ENCODE data around the gene MACC1. TPM values are rescaled to one million over a fixed set of nuclear protein-coding genes. Genes with fewer than 3 reads are reported as not detected.

MACC1 gene
- total and polyA plus RNA-seq, 2 experiments from 2014 or later: 3.4 to 13.4 TPM

GRCh38 chr7:20229081-20229480 is 11.9 kb upstream of the MACC1 start:
- Mint-ChIP-seq H3K27me3 (ENCODE audit: insufficient read depth, low read depth, poor library complexity) (no peaks in the 10 kb centered on the region), H3K4me1 (no peaks in the 10 kb centered on the region), H3K9me3 (no peaks in the 10 kb centered on the region), H3K27ac (no peak overlapping the region), H3K4me3 (no peak overlapping the region), H3K36me3 (ENCODE audit: low read depth) (no peaks in the 10 kb centered on the region)
- TF ChIP-seq EZH2phosphoT487 (IDR thresholded peaks at IDR 0.05; ENCODE audit: unreplicated experiment): no peak
- TF ChIP-seq ZNF331 (CRISPR knock-in tag; IDR thresholded peaks at IDR 0.05; ENCODE audit: low read depth): no peak
- no peak for TF ChIP-seq REST (IDR thresholded peaks at IDR 0.05; ENCODE audit: unreplicated experiment)
- TF ChIP-seq ZNF114 (CRISPR knock-in tag; IDR thresholded peaks at IDR 0.05): no peak
- TF ChIP-seq JUNB (IDR thresholded peaks at IDR 0.05; ENCODE audit: unreplicated experiment): no peak
- TF ChIP-seq ETS1 (IDR thresholded peaks at IDR 0.05): no peak
- no peak for TF ChIP-seq POLR2AphosphoS5 (IDR thresholded peaks at IDR 0.05; ENCODE audit: low read depth)
- no peak for TF ChIP-seq STAT1 (IDR thresholded peaks at IDR 0.05; ENCODE audit: unreplicated experiment)
- no peak for TF ChIP-seq ZNF462 (CRISPR knock-in tag; IDR thresholded peaks at IDR 0.05)
- TF ChIP-seq NANOG (IDR thresholded peaks at IDR 0.05; ENCODE audit: borderline replicate concordance): no peak
- no peak for TF ChIP-seq CTCF (conservative IDR thresholded peaks at IDR 0.05; ENCODE audit: low read depth in 2 of 2)
- TF ChIP-seq EZH2 (IDR thresholded peaks at IDR 0.05; ENCODE audit: low read depth, unreplicated experiment): no peak
- no peak for TF ChIP-seq CREB1 (CRISPR knock-in tag; IDR thresholded peaks at IDR 0.05; ENCODE audit: low read depth)
- Histone ChIP-seq H4K20me1 (replicated peaks; ENCODE audit: insufficient read depth) (no peaks in the 10 kb centered on the region), H3K27ac (ENCODE audit: low read depth) (no peak overlapping the region), H3K36me3 (ENCODE audit: insufficient read depth) (no peaks in the 10 kb centered on the region), H3F3A (replicated peaks; ENCODE audit: low read depth) (no peaks in the 10 kb centered on the region), H3K79me2 (replicated peaks; ENCODE audit: insufficient read depth) (no peaks in the 10 kb centered on the region), H3K4me2 (no peak overlapping the region), H3K27me3 (ENCODE audit: insufficient read depth) (no peaks in the 10 kb centered on the region), H3K9me2 (ENCODE audit: insufficient read depth) (no peaks in the 10 kb centered on the region), H3K4me3 (no peak overlapping the region), H2AFZ (no peak overlapping the region), H3K4me1 (ENCODE audit: insufficient read depth) (no peaks in the 10 kb centered on the region)
- DNase-seq (ENCODE audit: low spot score): no peak
- ATAC-seq: no peak

Measured in GM23338 (cell line).